GM23338 (cell line): ENCODE measurements around the gene PPFIA4. TPM values are rescaled to one million over a fixed set of nuclear protein-coding genes. Genes with fewer than 3 reads are reported as not detected.
"Not testable (repeated sequence)": the region's sequence is repeated elsewhere in the genome, so short reads cannot be mapped to it uniquely, and the experiment has no call there.

Experiments used
- ATAC-seq: fragments of 200-7000 bp; cut with Tn5 transposase; 3 replicates; pipeline ENCODE4 v1.9.1; 2020
- DNase-seq: peaks from one replicate; pipeline ENCODE4 v3.0.0-alpha.2; 2015; ENCODE audit warnings: low spot score
- H2AFZ ChIP-seq: fragments of 200-600 bp; sonication (generic); 2 replicates; pipeline ENCODE4 v1.8.0; 2016; ENCODE audit warnings: antibody characterized with exemption, mild to moderate bottlenecking, moderate library complexity
- H3F3A ChIP-seq: fragments of 200-600 bp; sonication (generic); replicated peaks from 2 replicates; pipeline ENCODE4 v1.8.0; 2017; ENCODE audit warnings: antibody characterized with exemption, mixed run types, low read depth
- H3K27ac ChIP-seq: fragments of 200-600 bp; sonication (generic); 2 replicates; pipeline ENCODE4 v1.6.1; 2016; ENCODE audit warnings: low read depth
- H3K27me3 ChIP-seq: fragments of 200-600 bp; sonication (generic); 2 replicates; pipeline ENCODE4 v1.8.0; 2016; ENCODE audit warnings: mild to moderate bottlenecking, mixed run types, moderate library complexity; ENCODE audit not compliant: insufficient read depth
- H3K36me3 ChIP-seq: fragments of 200-600 bp; sonication (generic); 2 replicates; pipeline ENCODE4 v1.8.0; 2016; ENCODE audit warnings: mild to moderate bottlenecking; ENCODE audit not compliant: insufficient read depth
- H3K4me1 ChIP-seq: fragments of 200-600 bp; sonication (generic); 2 replicates; pipeline ENCODE4 v1.8.0; 2016; ENCODE audit warnings: mild to moderate bottlenecking, moderate library complexity; ENCODE audit not compliant: insufficient read depth
- H3K4me2 ChIP-seq: fragments of 200-600 bp; sonication (generic); 2 replicates; pipeline ENCODE4 v1.7.1; 2017; ENCODE audit warnings: mixed run types
- H3K4me3 ChIP-seq: fragments of 200-600 bp; sonication (generic); 2 replicates; pipeline ENCODE4 v1.6.1; 2016; ENCODE audit warnings: mixed run types
- H3K79me2 ChIP-seq: fragments of 200-600 bp; sonication (generic); replicated peaks from 2 replicates; pipeline ENCODE4 v1.8.0; 2017; ENCODE audit warnings: mild to moderate bottlenecking; ENCODE audit not compliant: insufficient read depth
- H3K9me2 ChIP-seq: fragments of 200-600 bp; sonication (generic); 2 replicates; pipeline ENCODE4 v1.8.0; 2017; ENCODE audit not compliant: insufficient read depth
- H4K20me1 ChIP-seq: fragments of 200-600 bp; sonication (generic); replicated peaks from 2 replicates; pipeline ENCODE4 v1.8.0; 2017; ENCODE audit warnings: mild to moderate bottlenecking; ENCODE audit not compliant: insufficient read depth
- H3K27ac Mint-ChIP-seq: 2 replicates; pipeline ENCODE4 v1.8.0; 2020; ENCODE audit warnings: inconsistent platforms, mild to moderate bottlenecking, moderate library complexity, mixed read lengths
- H3K27me3 Mint-ChIP-seq: 3 replicates; pipeline ENCODE4 v1.8.0; 2022; ENCODE audit warnings: low read depth, mild to moderate bottlenecking, moderate library complexity, mixed read lengths, inconsistent platforms; ENCODE audit not compliant: insufficient read depth, poor library complexity
- H3K36me3 Mint-ChIP-seq: 3 replicates; pipeline ENCODE4 v1.8.0; 2021; ENCODE audit warnings: low read depth, mild to moderate bottlenecking, inconsistent platforms, moderate library complexity, mixed read lengths
- H3K4me1 Mint-ChIP-seq: 3 replicates; pipeline ENCODE4 v1.8.0; 2020; ENCODE audit warnings: mild to moderate bottlenecking, inconsistent platforms, mixed read lengths
- H3K4me3 Mint-ChIP-seq: 3 replicates; pipeline ENCODE4 v1.8.0; 2021; ENCODE audit warnings: moderate library complexity, mild to moderate bottlenecking, inconsistent platforms, mixed read lengths
- H3K9me3 Mint-ChIP-seq: 3 replicates; pipeline ENCODE4 v1.8.0; 2020; ENCODE audit warnings: moderate library complexity, mild to moderate bottlenecking, inconsistent platforms, mixed read lengths
- CREB1 ChIP-seq: fragments of 250-450 bp; sonication (Bioruptor Pico); IDR thresholded peaks from 2 replicates; pipeline ENCODE4 v1.5.0; 2020; ENCODE audit warnings: low read depth, mild to moderate bottlenecking, moderate library complexity
- EZH2 ChIP-seq: fragments of 200-600 bp; sonication (generic); IDR thresholded peaks from one replicate; pipeline ENCODE4 v1.8.0; 2017; ENCODE audit warnings: antibody characterized with exemption, mild to moderate bottlenecking, low read depth; ENCODE audit not compliant: unreplicated experiment
- NANOG ChIP-seq: IDR thresholded peaks from 2 replicates; pipeline ENCODE4 v1.6.1; 2016; ENCODE audit warnings: antibody characterized with exemption, borderline replicate concordance
- ZNF114 ChIP-seq: fragments of 250-450 bp; sonication (Bioruptor Pico); IDR thresholded peaks from 2 replicates; pipeline ENCODE4 v1.5.0; 2020; ENCODE audit warnings: mild to moderate bottlenecking, moderate library complexity
- ZNF331 ChIP-seq: fragments of 250-450 bp; sonication (Bioruptor Pico); IDR thresholded peaks from 2 replicates; pipeline ENCODE4 v1.5.0; 2020; ENCODE audit warnings: low read depth, mild to moderate bottlenecking, moderate library complexity
- polyA plus RNA-seq: library from polyadenylated mRNA; unstranded; fragments of >200 nt; fragmentation: Nextera tagmentation; extraction: Ambion mirVana; gene quantifications from 2 replicates; pipeline ENCODE4 v1.2.1, GENCODE V29; 2016
- total RNA-seq: library from RNA; depleted of rRNA; stranded (reverse); fragments of >200 nt; shearing (Covaris generic); gene quantifications from 2 replicates; pipeline ENCODE4 v1.2.3, GENCODE V29; 2014
- TF ChIP-seq, protein P1 (sequence below): fragments of 250-450 bp; sonication (Bioruptor Pico); IDR thresholded peaks from 2 replicates; pipeline ENCODE4 v1.5.0; 2020; ENCODE audit warnings: mild to moderate bottlenecking, moderate library complexity
- TF ChIP-seq, protein P2 (sequence below): IDR thresholded peaks from one replicate; pipeline ENCODE4 v1.6.1; 2018; ENCODE audit warnings: antibody characterized with exemption; ENCODE audit not compliant: unreplicated experiment
- TF ChIP-seq, protein P3 (sequence below): IDR thresholded peaks from 2 replicates; pipeline ENCODE4 v1.6.1; 2016; ENCODE audit warnings: antibody characterized with exemption

PPFIA4 gene
- total and polyA plus RNA-seq, 2 experiments from 2014 or later = 1.3 to 7.6 TPM

DNA sequence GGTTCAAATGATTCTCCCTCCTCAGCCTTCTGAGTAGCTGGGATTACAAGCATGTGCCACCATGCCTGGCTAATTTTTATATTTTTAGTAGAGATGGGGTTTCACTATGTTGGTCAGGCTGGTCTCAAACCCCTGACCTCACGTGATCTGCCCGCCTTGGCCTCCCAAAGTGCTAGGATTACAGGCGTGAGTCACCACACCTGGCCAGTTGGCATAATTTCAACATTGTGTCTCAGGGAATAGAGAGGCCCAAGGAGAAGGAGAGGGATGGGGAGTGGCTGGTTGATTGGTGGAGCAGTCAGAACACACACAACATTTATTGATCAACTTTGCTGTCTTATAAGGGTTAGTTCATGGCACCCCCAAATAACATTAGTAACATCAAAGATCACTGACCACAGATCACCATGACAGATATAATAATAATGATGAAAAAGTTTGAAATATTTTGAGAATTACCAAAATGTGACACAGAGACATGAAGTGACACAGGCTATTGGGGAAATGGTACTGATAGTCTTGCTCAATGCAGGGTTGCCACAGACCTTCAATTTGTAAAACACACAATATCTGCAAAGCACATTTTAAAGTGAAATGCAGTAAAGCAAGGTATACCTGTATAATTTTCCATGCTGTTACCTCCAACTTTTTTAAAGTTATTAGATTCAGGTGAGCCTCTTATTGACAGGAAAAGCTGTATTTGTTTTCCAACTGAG lies 43.4 kb upstream of the PPFIA4 start:
- no peaks in the 10 kb centered on the region for H3K9me3 Mint-ChIP-seq
- H4K20me1 ChIP-seq = no peaks in the 10 kb centered on the region
- H3K36me3 ChIP-seq = no peaks in the 10 kb centered on the region
- no peaks in the 10 kb centered on the region for H3K36me3 Mint-ChIP-seq
- no peak overlapping the region for H3K4me3 Mint-ChIP-seq
- ATAC-seq = no peak
- 0 out of 2 replicates have a peak, but pooled peaks cover 4% of the 10 kb centered on the region for H3K9me2 ChIP-seq
- H3K4me3 ChIP-seq = no peak overlapping the region
- peaks cover 8% of the 10 kb centered on the region; the same call in 2 of the 3 replicates for H3K4me1 Mint-ChIP-seq
- no peak overlapping the region for H3K27ac Mint-ChIP-seq
- TF ChIP-seq NANOG (no peak), ZNF331 (CRISPR knock-in tag) (no peak), CREB1 (CRISPR knock-in tag) (no peak), EZH2 (no peak), ZNF114 (CRISPR knock-in tag) (no peak)
- TF ChIP-seq, protein P1, sequence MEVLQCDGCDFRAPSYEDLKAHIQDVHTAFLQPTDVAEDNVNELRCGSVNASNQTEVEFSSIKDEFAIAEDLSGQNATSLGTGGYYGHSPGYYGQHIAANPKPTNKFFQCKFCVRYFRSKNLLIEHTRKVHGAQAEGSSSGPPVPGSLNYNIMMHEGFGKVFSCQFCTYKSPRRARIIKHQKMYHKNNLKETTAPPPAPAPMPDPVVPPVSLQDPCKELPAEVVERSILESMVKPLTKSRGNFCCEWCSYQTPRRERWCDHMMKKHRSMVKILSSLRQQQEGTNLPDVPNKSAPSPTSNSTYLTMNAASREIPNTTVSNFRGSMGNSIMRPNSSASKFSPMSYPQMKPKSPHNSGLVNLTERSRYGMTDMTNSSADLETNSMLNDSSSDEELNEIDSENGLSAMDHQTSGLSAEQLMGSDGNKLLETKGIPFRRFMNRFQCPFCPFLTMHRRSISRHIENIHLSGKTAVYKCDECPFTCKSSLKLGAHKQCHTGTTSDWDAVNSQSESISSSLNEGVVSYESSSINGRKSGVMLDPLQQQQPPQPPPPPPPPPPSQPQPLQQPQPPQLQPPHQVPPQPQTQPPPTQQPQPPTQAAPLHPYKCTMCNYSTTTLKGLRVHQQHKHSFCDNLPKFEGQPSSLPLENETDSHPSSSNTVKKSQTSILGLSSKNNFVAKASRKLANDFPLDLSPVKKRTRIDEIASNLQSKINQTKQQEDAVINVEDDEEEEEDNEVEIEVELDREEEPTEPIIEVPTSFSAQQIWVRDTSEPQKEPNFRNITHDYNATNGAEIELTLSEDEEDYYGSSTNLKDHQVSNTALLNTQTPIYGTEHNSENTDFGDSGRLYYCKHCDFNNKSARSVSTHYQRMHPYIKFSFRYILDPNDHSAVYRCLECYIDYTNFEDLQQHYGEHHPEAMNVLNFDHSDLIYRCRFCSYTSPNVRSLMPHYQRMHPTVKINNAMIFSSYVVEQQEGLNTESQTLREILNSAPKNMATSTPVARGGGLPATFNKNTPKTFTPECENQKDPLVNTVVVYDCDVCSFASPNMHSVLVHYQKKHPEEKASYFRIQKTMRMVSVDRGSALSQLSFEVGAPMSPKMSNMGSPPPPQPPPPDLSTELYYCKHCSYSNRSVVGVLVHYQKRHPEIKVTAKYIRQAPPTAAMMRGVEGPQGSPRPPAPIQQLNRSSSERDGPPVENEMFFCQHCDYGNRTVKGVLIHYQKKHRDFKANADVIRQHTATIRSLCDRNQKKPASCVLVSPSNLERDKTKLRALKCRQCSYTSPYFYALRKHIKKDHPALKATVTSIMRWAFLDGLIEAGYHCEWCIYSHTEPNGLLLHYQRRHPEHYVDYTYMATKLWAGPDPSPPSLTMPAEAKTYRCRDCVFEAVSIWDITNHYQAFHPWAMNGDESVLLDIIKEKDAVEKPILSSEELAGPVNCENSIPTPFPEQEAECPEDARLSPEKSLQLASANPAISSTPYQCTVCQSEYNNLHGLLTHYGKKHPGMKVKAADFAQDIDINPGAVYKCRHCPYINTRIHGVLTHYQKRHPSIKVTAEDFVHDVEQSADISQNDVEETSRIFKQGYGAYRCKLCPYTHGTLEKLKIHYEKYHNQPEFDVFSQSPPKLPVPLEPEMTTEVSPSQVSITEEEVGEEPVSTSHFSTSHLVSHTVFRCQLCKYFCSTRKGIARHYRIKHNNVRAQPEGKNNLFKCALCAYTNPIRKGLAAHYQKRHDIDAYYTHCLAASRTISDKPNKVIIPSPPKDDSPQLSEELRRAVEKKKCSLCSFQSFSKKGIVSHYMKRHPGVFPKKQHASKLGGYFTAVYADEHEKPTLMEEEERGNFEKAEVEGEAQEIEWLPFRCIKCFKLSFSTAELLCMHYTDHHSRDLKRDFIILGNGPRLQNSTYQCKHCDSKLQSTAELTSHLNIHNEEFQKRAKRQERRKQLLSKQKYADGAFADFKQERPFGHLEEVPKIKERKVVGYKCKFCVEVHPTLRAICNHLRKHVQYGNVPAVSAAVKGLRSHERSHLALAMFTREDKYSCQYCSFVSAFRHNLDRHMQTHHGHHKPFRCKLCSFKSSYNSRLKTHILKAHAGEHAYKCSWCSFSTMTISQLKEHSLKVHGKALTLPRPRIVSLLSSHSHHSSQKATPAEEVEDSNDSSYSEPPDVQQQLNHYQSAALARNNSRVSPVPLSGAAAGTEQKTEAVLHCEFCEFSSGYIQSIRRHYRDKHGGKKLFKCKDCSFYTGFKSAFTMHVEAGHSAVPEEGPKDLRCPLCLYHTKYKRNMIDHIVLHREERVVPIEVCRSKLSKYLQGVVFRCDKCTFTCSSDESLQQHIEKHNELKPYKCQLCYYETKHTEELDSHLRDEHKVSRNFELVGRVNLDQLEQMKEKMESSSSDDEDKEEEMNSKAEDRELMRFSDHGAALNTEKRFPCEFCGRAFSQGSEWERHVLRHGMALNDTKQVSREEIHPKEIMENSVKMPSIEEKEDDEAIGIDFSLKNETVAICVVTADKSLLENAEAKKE (CRISPR knock-in tag) = no peak
- TF ChIP-seq, protein P2, sequence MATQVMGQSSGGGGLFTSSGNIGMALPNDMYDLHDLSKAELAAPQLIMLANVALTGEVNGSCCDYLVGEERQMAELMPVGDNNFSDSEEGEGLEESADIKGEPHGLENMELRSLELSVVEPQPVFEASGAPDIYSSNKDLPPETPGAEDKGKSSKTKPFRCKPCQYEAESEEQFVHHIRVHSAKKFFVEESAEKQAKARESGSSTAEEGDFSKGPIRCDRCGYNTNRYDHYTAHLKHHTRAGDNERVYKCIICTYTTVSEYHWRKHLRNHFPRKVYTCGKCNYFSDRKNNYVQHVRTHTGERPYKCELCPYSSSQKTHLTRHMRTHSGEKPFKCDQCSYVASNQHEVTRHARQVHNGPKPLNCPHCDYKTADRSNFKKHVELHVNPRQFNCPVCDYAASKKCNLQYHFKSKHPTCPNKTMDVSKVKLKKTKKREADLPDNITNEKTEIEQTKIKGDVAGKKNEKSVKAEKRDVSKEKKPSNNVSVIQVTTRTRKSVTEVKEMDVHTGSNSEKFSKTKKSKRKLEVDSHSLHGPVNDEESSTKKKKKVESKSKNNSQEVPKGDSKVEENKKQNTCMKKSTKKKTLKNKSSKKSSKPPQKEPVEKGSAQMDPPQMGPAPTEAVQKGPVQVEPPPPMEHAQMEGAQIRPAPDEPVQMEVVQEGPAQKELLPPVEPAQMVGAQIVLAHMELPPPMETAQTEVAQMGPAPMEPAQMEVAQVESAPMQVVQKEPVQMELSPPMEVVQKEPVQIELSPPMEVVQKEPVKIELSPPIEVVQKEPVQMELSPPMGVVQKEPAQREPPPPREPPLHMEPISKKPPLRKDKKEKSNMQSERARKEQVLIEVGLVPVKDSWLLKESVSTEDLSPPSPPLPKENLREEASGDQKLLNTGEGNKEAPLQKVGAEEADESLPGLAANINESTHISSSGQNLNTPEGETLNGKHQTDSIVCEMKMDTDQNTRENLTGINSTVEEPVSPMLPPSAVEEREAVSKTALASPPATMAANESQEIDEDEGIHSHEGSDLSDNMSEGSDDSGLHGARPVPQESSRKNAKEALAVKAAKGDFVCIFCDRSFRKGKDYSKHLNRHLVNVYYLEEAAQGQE = no peak
- TF ChIP-seq, protein P3, sequence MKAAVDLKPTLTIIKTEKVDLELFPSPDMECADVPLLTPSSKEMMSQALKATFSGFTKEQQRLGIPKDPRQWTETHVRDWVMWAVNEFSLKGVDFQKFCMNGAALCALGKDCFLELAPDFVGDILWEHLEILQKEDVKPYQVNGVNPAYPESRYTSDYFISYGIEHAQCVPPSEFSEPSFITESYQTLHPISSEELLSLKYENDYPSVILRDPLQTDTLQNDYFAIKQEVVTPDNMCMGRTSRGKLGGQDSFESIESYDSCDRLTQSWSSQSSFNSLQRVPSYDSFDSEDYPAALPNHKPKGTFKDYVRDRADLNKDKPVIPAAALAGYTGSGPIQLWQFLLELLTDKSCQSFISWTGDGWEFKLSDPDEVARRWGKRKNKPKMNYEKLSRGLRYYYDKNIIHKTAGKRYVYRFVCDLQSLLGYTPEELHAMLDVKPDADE = no peak
- H3K79me2 ChIP-seq = no peaks in the 10 kb centered on the region
- no peaks in the 10 kb centered on the region; the same call in 1 of the 2 replicates for H3K4me1 ChIP-seq
- H2AFZ ChIP-seq = no peak overlapping the region
- H3F3A ChIP-seq = no peaks in the 10 kb centered on the region
- DNase-seq = no peak
- no peak overlapping the region for H3K4me2 ChIP-seq
- no peaks in the 10 kb centered on the region for H3K27me3 ChIP-seq
- H3K27me3 Mint-ChIP-seq = peaks cover 2% of the 10 kb centered on the region
- no peak overlapping the region for H3K27ac ChIP-seq

DNA sequence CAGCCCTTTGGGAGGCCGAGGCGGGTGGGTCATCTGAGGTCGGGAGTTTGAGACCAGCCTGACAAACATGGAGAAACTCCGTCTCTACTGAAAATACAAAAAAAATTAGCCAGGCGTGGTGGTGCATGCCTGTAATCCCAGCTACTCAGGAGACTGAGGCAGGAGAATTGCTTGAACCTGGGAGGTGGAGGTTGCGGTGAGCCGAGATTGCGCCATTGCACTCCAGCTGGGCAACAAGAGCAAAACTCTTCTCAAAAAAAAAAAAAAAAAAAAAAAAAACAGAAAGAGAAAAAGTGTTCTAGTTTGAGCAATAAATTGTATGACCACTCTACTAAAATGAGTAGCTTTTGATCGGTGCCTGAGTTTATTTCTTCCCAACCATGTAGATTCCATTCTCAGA lies 40.2 kb upstream of the PPFIA4 start:
- not testable (repeated sequence) for H3K4me1 ChIP-seq, H3K4me2 ChIP-seq, H3K4me3 Mint-ChIP-seq, H3K4me1 Mint-ChIP-seq, H3F3A ChIP-seq, H3K9me2 ChIP-seq, H2AFZ ChIP-seq, H3K9me3 Mint-ChIP-seq, H3K36me3 Mint-ChIP-seq, H4K20me1 ChIP-seq, H3K27me3 Mint-ChIP-seq, DNase-seq, H3K4me3 ChIP-seq, ATAC-seq, H3K36me3 ChIP-seq, H3K27ac Mint-ChIP-seq, H3K27ac ChIP-seq, H3K79me2 ChIP-seq, H3K27me3 ChIP-seq
